NOMO-1 treated with dmso at 0.1 percent for 144 hours (cell line): ENCODE results near the gene SLC31A1.
A peak's percentile ranks its signal among the peaks of the same experiment; 100 is the strongest.
"Not testable (repeated sequence)": the region's sequence is repeated elsewhere in the genome, so short reads cannot be mapped to it uniquely, and the experiment has no call there.

Experiments
- DNase-seq: peaks from one replicate; lab custom pipeline; 2025; ENCODE audit not compliant: unreplicated experiment; lab: John Stamatoyannopoulos, UW

SLC31A1 gene

GRCh38 chr9:113261917-113262671 is 40.8 kb downstream of the SLC31A1 start:
- no peak for DNase-seq

- DNase-seq = no peak
Measured at GRCh38 chr9:113266174-113266573, 44.8 kb downstream of the SLC31A1 start.

- DNase-seq = no peak
Measured at GRCh38 chr9:113267911-113268566, 46.7 kb downstream of the SLC31A1 start.

GRCh38 chr9:113269355-113269754 is 48.0 kb downstream of the SLC31A1 start:
- DNase-seq = no peak

GRCh38 chr9:113269871-113270270 is 48.5 kb downstream of the SLC31A1 start:
- no peak for DNase-seq

- peak; percentile 19 for DNase-seq
Measured at GRCh38 chr9:113274474-113275156, 53.3 kb downstream of the SLC31A1 start.

- DNase-seq = peak; percentile 98
Measured at GRCh38 chr9:113275157-113276131, 54.1 kb downstream of the SLC31A1 start, which contains the start of the genes CDC26 and PRPF4. CDC26 (minus strand) TSS chr9:113275572; CDS start chr9:113272507, 3,065 bp downstream. PRPF4 (plus strand) TSS chr9:113275658; CDS start chr9:113275744, 86 bp downstream.

GRCh38 chr9:113278840-113279239 is 57.5 kb downstream of the SLC31A1 start:
- no peak for DNase-seq

GRCh38 chr9:113281356-113281755 is 60.0 kb downstream of the SLC31A1 start:
- DNase-seq = no peak

- no peak for DNase-seq
Measured at GRCh38 chr9:113289091-113289490, 67.7 kb downstream of the SLC31A1 start.

GRCh38 chr9:113290052-113290607 is 68.8 kb downstream of the SLC31A1 start:
- DNase-seq = no peak

GRCh38 chr9:113293285-113293878 is 72.0 kb downstream of the SLC31A1 start:
- DNase-seq = no peak

GRCh38 chr9:113296247-113296646 is 74.9 kb downstream of the SLC31A1 start:
- not testable (repeated sequence) for DNase-seq

- no peak for DNase-seq
Measured at GRCh38 chr9:113296796-113297558, 75.6 kb downstream of the SLC31A1 start.

- no peak for DNase-seq
Measured at GRCh38 chr9:113298311-113298710, 77.0 kb downstream of the SLC31A1 start.

GRCh38 chr9:113298924-113299770 is 77.8 kb downstream of the SLC31A1 start:
- DNase-seq = no peak

- DNase-seq = peak; percentile 20
Measured at GRCh38 chr9:113299800-113300292, 78.5 kb downstream of the SLC31A1 start.

GRCh38 chr9:113301548-113301947 is 80.2 kb downstream of the SLC31A1 start:
- DNase-seq = no peak
